HG03175 (cell line): ENCODE results near the gene PRDX4.
"Not testable (repeated sequence)": the region's sequence is repeated elsewhere in the genome, so short reads cannot be mapped to it uniquely, and the experiment has no call there.

Source experiments
- ATAC-seq: cut with Tn5 transposase; IDR thresholded peaks from one replicate; pipeline ENCODE4 v1.9.1; 2021; ENCODE audit warnings: mild to moderate bottlenecking, moderate library complexity; ENCODE audit not compliant: unreplicated experiment

Gene PRDX4

DNA sequence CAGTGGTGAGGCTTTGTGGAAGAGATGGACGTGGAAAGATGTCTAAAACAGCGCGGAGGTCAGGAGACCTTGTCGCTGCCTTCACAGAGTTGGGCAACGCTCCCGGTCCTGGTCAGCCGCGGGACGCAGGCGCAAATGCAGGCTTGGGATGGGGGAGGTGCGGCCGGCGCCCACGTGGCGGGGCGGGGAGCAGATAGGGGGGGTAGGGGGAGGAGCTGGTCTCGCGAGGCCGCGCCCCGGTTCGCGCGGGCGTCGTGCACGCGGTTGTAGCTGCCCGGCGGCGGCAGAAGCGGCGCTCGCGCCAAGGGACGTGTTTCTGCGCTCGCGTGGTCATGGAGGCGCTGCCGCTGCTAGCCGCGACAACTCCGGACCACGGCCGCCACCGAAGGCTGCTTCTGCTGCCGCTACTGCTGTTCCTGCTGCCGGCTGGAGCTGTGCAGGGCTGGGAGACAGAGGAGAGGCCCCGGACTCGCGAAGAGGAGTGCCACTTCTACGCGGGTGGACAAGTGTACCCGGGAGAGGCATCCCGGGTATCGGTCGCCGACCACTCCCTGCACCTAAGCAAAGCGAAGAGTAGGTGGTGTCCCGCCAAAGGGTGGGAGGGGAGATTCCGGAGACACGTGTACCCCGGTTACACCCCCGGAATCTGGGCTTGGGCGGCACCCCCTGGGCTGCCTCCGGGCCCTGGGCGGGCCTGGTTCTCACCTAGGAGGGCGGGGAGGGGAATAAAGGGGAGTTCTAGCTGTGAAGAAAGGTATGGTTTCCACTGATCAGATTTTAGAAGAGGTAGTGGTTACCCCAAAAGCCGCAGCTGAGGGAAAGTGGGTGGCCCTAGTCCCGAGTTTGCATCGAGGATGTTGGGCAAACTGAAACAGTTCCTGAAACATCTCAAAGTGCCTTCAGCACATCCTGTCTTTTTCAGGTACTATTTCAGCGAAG, at the start of gene PRDX4:
PRDX4 (plus strand) TSS at position 255 of the 939 bp plus-strand sequence; CDS start at position 333, 78 bp downstream.
- ATAC-seq, result peak; percentile 58

GRCh38 chrX:23621621-23622265, 45.5 kb upstream of the PRDX4 start:
- no peak for ATAC-seq

GRCh38 chrX:23623797-23624196, 43.5 kb upstream of the PRDX4 start:
- ATAC-seq, result no peak

DNA sequence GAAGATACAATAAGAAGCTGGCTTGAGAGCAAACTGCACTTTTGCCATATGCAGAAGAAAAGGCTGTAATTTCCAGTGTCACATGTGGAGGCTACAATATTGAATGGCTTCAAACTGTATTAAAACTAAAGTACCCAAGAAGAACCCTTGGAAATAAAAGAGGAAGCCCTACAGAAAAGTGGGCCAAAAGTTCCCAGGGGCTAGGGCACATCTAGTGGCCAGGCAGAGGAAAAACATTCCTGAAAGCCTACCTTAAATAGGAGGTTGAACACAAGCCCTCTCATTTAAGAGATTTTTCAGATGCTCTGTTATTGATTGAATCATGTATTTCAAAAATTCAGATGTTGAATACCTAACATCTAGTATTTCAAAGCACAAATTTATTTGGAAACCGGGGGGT, 40.6 kb upstream of the PRDX4 start:
- no peak for ATAC-seq

DNA sequence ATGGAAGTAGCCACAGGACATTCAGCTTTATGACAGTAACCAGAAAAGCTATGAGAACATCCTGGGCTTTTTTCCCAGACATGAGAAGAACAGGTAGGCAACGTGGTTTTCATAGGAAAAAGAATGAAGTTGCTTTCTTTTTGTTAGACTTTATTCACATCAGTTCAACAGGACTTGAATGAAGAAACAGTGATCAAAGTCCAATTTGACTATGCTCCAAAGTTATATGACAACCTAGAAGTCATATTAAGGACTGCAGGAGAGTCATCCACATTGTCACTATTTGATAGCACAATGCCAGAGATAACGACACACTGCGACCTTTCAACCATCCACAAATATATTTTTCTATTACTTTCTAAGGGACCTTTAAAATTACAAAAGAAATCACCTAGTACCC, 39.2 kb upstream of the PRDX4 start:
- no peak for ATAC-seq

DNA sequence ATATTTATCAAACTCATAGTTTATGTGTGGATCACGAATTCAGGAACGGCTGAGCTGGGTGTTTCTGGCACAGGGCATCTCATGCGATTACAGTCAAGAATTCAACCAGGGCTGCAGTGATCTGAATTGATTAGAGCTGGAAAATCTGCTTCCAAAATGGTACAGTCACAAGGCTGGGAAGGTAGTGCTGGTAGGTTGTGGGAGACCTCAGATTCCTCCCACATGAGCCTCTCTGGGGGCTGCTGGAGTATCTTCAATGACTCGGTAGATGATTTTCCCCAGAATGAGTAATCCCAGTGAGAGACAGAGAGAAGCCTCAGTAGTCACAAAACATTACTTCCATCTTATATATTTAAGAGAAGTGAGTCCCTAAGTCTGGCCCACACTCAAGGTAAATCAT, 36.2 kb upstream of the PRDX4 start:
- ATAC-seq, result no peak

GRCh38 chrX:23633834-23634580, 33.3 kb upstream of the PRDX4 start:
- ATAC-seq, result no peak

- ATAC-seq, result peak; percentile 94
These were observed 30.1 kb upstream of the PRDX4 start for GRCh38 chrX:23637187-23637586.

- ATAC-seq, result no peak
These were observed 24.3 kb upstream of the PRDX4 start for GRCh38 chrX:23643020-23643419.

DNA sequence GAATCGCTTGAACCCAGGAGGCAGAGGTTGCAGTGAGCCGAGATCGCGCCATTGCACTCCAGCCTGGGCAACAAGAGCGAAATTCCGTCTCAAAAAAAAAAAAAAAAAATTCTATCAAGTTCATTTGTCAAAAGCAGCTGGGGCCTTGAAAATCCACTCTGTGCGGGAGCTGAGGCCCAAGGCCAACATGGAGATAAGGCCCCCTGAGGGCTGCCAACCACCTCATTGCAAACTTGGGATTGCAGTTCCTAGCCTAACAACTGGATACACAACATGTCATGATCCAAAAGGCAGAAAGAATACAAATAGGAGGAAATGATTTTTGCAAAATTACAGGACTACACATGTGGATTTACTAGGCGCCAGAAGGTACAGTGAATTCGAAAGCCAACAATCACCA, 22.5 kb upstream of the PRDX4 start:
- ATAC-seq, result no peak

DNA sequence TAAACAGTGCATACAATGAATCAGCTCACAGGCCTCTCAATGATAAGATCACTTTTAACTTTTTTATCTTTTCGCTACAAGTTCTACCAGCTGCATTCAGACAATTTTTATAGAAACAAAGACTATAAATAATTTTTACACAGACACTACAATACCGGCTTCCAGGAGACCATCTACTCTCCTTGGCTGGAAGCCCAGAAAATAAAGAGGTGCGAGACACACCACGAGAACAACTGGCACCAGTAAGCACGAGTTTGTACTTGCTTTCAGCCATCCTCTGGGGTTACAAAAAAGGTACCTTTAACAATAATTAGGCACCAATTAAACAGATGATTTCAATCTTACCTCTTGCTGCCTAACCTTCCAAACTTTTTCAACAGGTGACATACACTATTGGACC, 11.2 kb upstream of the PRDX4 start:
- no peak for ATAC-seq

DNA sequence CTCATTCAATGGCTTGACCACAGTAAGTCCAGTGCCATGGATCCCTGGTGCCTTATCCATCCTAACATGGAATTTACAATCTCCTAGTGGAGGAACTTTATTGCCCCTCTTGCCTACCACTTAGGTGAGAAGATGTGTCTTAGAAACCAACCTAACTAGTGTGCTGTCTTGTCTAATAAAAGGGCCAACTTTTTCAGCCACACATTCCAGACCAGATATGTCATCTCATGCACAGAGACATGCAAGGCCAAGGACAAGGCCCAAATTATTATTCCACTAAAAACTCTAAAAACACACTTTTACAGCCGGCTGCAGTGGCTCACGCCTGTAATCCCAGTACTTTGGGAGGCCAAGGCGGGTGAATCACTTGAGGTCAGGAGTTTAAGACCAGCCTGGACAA, 10.6 kb upstream of the PRDX4 start:
- ATAC-seq, result no peak

DNA sequence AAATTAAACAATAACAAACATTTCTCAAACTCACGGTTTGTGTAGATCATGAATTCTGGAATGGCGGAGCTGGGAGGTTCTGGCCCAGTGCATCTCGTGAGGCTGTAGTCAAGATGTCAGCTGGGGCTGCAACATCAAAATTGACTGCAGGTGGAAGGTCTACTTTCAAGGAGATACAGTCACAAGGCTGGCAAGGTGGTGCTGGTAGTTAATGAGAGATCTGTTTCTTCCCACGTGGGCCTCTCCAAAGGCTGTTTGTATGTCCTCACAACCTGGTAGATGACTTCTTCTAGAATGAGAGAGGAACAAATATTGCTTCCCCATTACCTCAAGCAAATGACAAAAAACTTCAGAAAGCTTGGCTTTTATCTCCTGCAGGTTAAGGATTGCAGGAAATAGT, 8.0 kb upstream of the PRDX4 start:
- no peak for ATAC-seq

DNA sequence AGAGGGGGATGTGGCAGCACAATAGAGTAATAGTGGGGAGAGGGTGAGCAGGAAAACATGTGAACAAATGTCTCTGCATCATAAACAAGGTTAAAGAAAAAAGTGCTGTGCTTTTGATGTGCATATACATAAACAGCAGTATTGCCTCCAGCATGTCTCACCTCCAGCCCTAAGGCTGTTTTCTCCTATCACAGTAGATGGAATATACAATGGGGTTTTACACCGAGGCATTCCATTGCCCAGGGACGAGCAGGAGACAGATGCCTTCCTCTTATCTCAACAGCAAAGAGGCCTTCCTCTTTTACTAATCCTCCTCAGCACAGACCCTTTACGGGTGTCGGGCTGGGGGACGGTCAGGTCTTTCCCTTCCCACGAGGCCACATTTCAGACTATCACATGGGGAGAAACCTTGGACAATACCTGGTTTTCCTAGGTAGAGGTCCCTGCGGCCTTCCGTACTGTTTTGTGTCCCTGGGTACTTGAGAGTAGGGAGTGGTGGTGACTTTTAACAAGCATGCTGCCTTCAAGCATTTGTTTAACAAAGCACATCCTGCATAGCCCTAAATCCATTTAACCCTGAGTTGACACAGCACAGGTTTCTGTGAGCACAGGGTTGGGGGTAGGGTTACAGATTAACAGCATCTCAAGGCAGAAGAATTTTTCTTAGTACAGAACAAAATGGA, 7.1 kb upstream of the PRDX4 start:
- ATAC-seq, result not testable (repeated sequence)

GRCh38 chrX:23660766-23661132, 6.5 kb upstream of the PRDX4 start:
- ATAC-seq, result no peak

DNA sequence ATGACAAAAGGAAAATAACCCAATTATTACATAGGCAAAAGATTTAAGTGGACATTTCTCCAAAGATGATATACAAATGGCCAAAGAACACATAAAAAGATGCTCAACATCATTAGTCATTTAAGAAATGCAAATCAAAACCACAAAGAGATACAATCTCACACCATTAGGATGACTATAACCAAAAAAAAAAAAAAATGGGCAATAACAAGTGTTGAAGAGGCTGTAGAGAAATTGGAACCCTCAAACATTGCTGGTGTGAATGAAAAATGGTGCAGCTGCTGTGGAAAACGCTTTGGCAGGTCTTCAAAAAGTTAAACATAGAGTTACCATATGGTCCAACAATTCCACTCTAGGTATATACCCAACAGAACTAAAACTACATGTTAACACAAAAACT, 5.6 kb upstream of the PRDX4 start:
- no peak for ATAC-seq

DNA sequence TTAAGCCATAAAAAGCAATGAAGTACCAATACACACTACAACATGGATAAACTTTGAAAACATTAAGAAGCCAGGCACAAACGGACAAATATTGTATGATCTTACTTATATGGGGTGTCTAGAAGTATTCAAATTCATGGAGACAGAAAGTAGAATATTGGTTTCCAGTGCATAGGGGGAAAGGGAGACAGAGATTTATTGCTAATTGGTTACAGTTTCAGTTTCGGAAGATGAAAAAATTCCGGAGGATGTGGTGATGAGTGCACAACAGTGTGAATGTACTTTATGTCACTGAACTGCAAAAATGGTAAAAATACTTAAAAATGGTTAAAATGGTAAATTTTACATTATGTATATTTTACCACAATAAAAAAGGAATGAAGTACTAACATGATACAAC, 5.1 kb upstream of the PRDX4 start:
- no peak for ATAC-seq

DNA sequence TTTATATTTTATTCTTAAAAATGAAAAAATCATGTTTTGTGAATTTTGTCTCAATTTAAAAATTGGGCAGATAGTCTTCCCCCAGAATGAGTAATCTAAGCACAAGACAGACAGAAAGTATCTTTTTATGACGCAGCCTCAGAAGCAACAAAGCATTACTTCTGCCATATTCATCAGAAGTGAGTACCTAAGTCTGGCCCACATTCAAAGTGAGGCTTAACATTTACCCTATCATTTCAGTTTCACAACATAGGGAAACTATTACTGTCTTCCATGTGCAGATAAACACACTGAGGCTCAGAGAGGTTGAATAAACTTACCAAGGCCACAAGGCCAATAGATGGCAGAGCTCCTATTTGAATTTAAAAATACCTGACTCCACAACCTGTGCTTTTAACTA, 4.4 kb upstream of the PRDX4 start:
- ATAC-seq, result peak; percentile 53

GRCh38 chrX:23664496-23664895, 2.8 kb upstream of the PRDX4 start:
- ATAC-seq, result no peak

DNA sequence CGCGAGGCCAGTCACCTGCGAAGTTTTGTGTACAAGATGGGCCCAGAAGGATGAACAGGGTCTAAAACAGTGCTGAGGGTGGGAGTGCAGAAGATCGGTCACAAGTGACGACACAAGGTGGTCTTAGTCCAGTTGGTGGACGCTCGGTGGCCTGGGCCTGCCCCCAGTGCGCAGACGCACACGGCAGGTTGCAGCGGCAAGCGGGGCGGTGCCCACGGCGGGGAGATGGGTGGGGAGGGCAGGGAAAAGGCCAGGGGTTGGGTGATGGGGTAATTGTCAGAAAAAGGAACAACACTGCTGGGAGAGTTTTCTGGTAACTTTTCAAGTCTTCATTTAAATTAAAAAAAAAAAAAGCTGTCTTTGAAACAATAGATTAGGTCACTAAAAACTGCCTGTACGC, 1.0 kb upstream of the PRDX4 start:
- ATAC-seq, result no peak

DNA sequence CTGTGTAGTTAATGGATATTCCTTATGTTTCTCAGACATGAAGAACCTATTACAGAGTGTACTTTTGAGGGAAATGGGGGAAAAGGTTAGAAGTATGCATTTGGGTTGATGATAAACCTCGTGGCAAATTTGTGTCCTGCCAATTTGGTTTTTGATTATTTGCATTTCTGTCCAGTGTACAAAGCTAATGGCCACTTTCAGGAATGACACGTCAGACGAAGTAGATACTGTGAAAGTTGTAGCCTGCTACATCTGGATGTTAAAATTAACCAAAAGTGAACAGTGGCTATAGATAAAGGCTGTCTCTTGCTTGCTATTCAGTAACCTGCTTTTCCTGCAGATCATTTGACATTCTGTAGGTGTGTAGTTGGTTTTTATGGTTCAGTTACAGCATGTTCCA, 1.0 kb downstream of the PRDX4 start:
- peak; percentile 38 for ATAC-seq
